K562 (cell line): Measurements from ENCODE around the gene KIF26B. TPM values are rescaled to one million over a fixed set of nuclear protein-coding genes. Genes with fewer than 3 reads are reported as not detected.

Experiments used
- ATF1 ChIP-seq, 2 experiments: fragments of 450-650 bp in 1 of 2; IDR thresholded peaks; 2 replicates each; pipeline ENCODE4 v1.6.1; 2016; ENCODE audit warnings: missing compliant biosample characterization in 1 of 2, missing genetic modification characterization in 1 of 2
- CBX5 ChIP-seq: IDR thresholded peaks from 2 replicates; pipeline ENCODE4 v1.6.1; 2014; ENCODE audit warnings: low read depth, borderline replicate concordance
- CEBPB ChIP-seq: fragments of 450-650 bp; IDR thresholded peaks from 2 replicates; pipeline ENCODE4 v1.6.1; 2016; ENCODE audit warnings: missing genetic modification characterization, missing compliant biosample characterization
- FOXP1 ChIP-seq: sonication (generic); formaldehyde crosslinking; IDR thresholded peaks from 2 replicates; pipeline ENCODE4 v1.8.0; 2022; ENCODE audit warnings: mild to moderate bottlenecking, missing genetic modification reagents
- KAT8 ChIP-seq: fragments of 450-650 bp; IDR thresholded peaks from 2 replicates; pipeline ENCODE4 v1.6.1; 2016; ENCODE audit warnings: low read depth, mild to moderate bottlenecking
- NR3C1 ChIP-seq: sonication (generic); formaldehyde crosslinking; IDR thresholded peaks from 2 replicates; pipeline ENCODE4 v1.8.1; 2022; ENCODE audit warnings: missing genetic modification reagents
- TFE3 ChIP-seq: fragments of 450-650 bp; formaldehyde crosslinking; IDR thresholded peaks from 2 replicates; pipeline ENCODE4 v1.4.0; 2020; ENCODE audit warnings: mild to moderate bottlenecking, mixed read lengths
- ZBTB5 ChIP-seq: fragments of 450-650 bp; IDR thresholded peaks from 2 replicates; pipeline ENCODE4 v1.6.1; 2017; ENCODE audit warnings: antibody characterized with exemption
- ZNF143 ChIP-seq: sonication (generic); formaldehyde crosslinking; IDR thresholded peaks from 2 replicates; pipeline ENCODE4 v1.9.0; 2022; ENCODE audit warnings: mild to moderate bottlenecking, missing genetic modification reagents
- ZNF175 ChIP-seq: fragments of 200-800 bp; sonication (Bioruptor generic); IDR thresholded peaks from 2 replicates; pipeline ENCODE4 v1.6.1; 2016; ENCODE audit warnings: low read depth, mild to moderate bottlenecking, missing genetic modification characterization, missing compliant biosample characterization
- polyA plus RNA-seq, 8 experiments: library from polyadenylated mRNA; depleted of rRNA in 4 of 8; stranded (reverse) in 5 of 8; unstranded in 3 of 8; fragments of >200 nt; fragmentation: Nextera tagmentation in 2 of 8; fragmentation: Illumina TruSeq in 1 of 8; extraction: Ambion mirVana in 2 of 8; extraction: Trizol in 1 of 8; gene quantifications; 2 replicates each; pipeline versions ENCODE4 v1.2.1 to v1.2.3, GENCODE V29; 2011 to 2014; ENCODE audit warnings: inconsistent platforms in 1 of 8, missing spikeins in 1 of 8
- total RNA-seq, 7 experiments: library from RNA; depleted of rRNA in 6 of 7; stranded (reverse); fragments of >200 nt in 6 of 7; fragmentation: Illumina TruSeq in 2 of 7; extraction: Trizol in 2 of 7; gene quantifications; 2 replicates each; pipeline versions ENCODE4 v1.2.1 to v1.2.3, GENCODE V29; 2011 to 2021; ENCODE audit warnings: low replicate concordance in 1 of 7
- TF ChIP-seq, protein P1 (sequence below), 2 experiments: fragments of 450-650 bp in 1 of 2; sonication (generic) in 1 of 2; formaldehyde crosslinking in 1 of 2; IDR thresholded peaks; 2 replicates each; pipeline versions ENCODE4 v1.7.1 to v1.9.0; 2016 to 2022; ENCODE audit warnings: inconsistent platforms in 1 of 2, mild to moderate bottlenecking in 1 of 2, missing genetic modification reagents in 1 of 2
- TF ChIP-seq, protein P2 (sequence below): sonication (generic); formaldehyde crosslinking; IDR thresholded peaks from 2 replicates; pipeline ENCODE4 v1.8.0; 2022; ENCODE audit warnings: missing genetic modification reagents, mild to moderate bottlenecking, moderate library complexity, borderline replicate concordance

Gene KIF26B
- total and polyA plus RNA-seq, 9 of the 15 experiments (the other 6 are each of a cell fraction or from before 2014, with no cell fraction given): 0.02 to 0.08 (median 0.03) TPM; not detected in 6

DNA sequence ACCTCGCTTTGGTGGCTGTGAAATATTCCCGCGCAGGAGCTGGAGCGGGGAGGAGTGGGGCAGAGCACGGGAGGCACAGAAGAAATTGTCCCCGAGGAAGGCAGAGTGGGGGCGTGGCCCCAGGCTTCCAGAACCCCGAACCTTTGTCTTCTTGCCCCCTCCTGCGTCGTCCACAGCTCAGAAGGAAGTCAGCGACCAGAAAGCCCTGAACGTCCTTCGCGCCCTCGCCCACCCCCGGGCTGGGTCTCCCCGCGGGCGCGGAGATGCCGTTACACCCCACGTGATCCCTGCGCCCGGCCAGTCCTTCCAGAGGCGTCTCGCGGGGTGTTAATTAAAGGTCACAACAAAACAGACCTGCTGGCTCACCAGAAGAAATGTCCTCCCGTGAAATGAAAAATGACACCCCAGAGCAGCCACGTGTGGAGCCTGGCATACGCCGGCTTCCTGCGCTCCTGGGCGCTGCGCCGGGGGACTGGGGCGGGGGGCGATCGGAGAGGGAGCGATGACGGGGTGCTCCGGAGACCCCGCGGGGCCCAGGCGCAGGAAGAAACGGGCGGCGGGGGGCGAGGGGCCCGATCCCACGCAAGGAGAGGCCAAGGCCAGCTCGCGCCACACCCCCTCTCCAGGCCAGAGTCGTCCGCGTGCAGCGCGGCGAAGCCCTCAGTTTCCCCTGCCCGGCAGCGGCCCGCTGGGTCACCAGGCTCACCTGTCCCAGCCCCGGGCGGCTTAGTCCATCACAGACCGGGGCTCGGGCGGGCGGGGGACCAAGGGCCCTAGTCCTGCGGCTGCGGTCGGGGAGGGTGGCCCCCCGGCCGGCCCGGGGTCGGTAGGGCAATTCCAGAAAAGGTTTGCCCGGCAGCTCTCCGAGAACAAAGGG lies 995 bp upstream of the KIF26B start (continued):
- TF ChIP-seq, protein P1, sequence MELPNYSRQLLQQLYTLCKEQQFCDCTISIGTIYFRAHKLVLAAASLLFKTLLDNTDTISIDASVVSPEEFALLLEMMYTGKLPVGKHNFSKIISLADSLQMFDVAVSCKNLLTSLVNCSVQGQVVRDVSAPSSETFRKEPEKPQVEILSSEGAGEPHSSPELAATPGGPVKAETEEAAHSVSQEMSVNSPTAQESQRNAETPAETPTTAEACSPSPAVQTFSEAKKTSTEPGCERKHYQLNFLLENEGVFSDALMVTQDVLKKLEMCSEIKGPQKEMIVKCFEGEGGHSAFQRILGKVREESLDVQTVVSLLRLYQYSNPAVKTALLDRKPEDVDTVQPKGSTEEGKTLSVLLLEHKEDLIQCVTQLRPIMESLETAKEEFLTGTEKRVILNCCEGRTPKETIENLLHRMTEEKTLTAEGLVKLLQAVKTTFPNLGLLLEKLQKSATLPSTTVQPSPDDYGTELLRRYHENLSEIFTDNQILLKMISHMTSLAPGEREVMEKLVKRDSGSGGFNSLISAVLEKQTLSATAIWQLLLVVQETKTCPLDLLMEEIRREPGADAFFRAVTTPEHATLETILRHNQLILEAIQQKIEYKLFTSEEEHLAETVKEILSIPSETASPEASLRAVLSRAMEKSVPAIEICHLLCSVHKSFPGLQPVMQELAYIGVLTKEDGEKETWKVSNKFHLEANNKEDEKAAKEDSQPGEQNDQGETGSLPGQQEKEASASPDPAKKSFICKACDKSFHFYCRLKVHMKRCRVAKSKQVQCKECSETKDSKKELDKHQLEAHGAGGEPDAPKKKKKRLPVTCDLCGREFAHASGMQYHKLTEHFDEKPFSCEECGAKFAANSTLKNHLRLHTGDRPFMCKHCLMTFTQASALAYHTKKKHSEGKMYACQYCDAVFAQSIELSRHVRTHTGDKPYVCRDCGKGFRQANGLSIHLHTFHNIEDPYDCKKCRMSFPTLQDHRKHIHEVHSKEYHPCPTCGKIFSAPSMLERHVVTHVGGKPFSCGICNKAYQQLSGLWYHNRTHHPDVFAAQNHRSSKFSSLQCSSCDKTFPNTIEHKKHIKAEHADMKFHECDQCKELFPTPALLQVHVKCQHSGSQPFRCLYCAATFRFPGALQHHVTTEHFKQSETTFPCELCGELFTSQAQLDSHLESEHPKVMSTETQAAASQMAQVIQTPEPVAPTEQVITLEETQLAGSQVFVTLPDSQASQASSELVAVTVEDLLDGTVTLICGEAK (IDR thresholded peaks at IDR 0.05): no peak
- TF ChIP-seq, protein P1 (CRISPR knock-in tag; IDR thresholded peaks at IDR 0.05): no peak
- TF ChIP-seq NR3C1 (CRISPR knock-in tag) (0 out of 2 replicates have a peak, but pooled peaks have one; percentile 42), ZNF175 (no peak), ZBTB5 (no peak), ZNF143 (CRISPR knock-in tag) (no peak), KAT8 (no peak), CBX5 (no peak), ATF1 (CRISPR knock-in tag; IDR thresholded peaks at IDR 0.05) (no peak), ATF1 (tag; IDR thresholded peaks at IDR 0.05) (peak; percentile 10; the same call in 1 of the 2 replicates), FOXP1 (CRISPR knock-in tag) (no peak), CEBPB (tag) (no peak), TFE3 (CRISPR knock-in tag) (peak; percentile 52)
- TF ChIP-seq, protein P2, sequence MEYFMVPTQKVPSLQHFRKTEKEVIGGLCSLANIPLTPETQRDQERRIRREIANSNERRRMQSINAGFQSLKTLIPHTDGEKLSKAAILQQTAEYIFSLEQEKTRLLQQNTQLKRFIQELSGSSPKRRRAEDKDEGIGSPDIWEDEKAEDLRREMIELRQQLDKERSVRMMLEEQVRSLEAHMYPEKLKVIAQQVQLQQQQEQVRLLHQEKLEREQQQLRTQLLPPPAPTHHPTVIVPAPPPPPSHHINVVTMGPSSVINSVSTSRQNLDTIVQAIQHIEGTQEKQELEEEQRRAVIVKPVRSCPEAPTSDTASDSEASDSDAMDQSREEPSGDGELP: peak; percentile 4; the same call in 1 of the 2 replicates
